ENCODE measurements around the gene KRT1. TPM values are rescaled to one million over a fixed set of nuclear protein-coding genes. Genes with fewer than 3 reads are reported as not detected.

Gene KRT1
- total and polyA plus RNA-seq, 10 of the 15 experiments (the other 5 are each of a cell fraction or from before 2014, with no cell fraction given), result not detected

DNA sequence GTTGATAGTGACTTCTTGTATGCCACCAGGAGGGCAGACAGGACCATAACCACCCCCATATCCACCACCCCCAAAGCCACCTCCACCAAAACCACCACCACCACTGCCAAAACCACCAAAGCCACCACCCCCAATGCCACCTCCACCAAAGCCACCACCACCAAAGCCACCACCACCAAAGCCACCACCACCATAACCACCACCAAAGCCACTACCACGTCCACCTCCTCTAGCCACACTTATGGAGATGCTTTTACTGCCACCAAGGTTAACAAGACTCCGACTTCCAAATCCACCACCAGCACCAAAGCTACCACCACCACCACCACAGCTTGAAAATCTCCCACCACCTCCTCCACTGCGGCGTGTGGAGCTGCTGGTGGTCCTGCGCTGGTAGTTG lies 332 bp downstream of the KRT1 start:
- H4K20me1 ChIP-seq (ENCODE audit: control insufficient read depth, insufficient read depth), result 0 out of 2 replicates have a peak, but pooled peaks cover 4% of the 10 kb centered on the region
- no peak overlapping the region for H2AFZ ChIP-seq (ENCODE audit: control insufficient read depth, low read depth, low read length)
- H3K9me3 ChIP-seq (replicated peaks; ENCODE audit: control insufficient read depth, insufficient read depth, low read length), result no peaks in the 10 kb centered on the region
- no peak overlapping the region for H3K9ac ChIP-seq (ENCODE audit: control insufficient read depth, insufficient read depth, low read length)
- no peaks in the 10 kb centered on the region for H3K36me3 ChIP-seq (ENCODE audit: control insufficient read depth in 2 of 2, insufficient read depth in 2 of 2, low read length in 1 of 2)
- BruUV-seq (replicated peaks), result no TSS peak
- ChIA-PET SMC1A (ENCODE audit: uncharacterized antibody, unreplicated experiment) (no interaction called here), CTCF (interaction anchor here (0.6 kb wide), 1 partner anchor 385 kb away, joined by 3 read pairs; no protein-coding TSS in a partner anchor), RAD21 (ENCODE audit: unreplicated experiment) (no interaction called here), POLR2A (no interaction called here)
- TF ChIP-seq IKZF1 (conservative IDR thresholded peaks at IDR 0.05) (no peak), CBFB (IDR thresholded peaks at IDR 0.05; ENCODE audit: low read depth) (no peak), POLR2AphosphoS5 (IDR thresholded peaks at IDR 0.05; ENCODE audit: low read length) (no peak), SREBF1 (IDR thresholded peaks at IDR 0.05; ENCODE audit: low read length) (no peak), HDGF (IDR thresholded peaks at IDR 0.05) (no peak), SMAD5 (IDR thresholded peaks at IDR 0.05; ENCODE audit: low read depth) (no peak), MXI1 (IDR thresholded peaks at IDR 0.05; ENCODE audit: low read depth, low read length) (no peak), TARDBP (IDR thresholded peaks at IDR 0.05; ENCODE audit: borderline replicate concordance) (no peak)
- TF ChIP-seq, protein P1, sequence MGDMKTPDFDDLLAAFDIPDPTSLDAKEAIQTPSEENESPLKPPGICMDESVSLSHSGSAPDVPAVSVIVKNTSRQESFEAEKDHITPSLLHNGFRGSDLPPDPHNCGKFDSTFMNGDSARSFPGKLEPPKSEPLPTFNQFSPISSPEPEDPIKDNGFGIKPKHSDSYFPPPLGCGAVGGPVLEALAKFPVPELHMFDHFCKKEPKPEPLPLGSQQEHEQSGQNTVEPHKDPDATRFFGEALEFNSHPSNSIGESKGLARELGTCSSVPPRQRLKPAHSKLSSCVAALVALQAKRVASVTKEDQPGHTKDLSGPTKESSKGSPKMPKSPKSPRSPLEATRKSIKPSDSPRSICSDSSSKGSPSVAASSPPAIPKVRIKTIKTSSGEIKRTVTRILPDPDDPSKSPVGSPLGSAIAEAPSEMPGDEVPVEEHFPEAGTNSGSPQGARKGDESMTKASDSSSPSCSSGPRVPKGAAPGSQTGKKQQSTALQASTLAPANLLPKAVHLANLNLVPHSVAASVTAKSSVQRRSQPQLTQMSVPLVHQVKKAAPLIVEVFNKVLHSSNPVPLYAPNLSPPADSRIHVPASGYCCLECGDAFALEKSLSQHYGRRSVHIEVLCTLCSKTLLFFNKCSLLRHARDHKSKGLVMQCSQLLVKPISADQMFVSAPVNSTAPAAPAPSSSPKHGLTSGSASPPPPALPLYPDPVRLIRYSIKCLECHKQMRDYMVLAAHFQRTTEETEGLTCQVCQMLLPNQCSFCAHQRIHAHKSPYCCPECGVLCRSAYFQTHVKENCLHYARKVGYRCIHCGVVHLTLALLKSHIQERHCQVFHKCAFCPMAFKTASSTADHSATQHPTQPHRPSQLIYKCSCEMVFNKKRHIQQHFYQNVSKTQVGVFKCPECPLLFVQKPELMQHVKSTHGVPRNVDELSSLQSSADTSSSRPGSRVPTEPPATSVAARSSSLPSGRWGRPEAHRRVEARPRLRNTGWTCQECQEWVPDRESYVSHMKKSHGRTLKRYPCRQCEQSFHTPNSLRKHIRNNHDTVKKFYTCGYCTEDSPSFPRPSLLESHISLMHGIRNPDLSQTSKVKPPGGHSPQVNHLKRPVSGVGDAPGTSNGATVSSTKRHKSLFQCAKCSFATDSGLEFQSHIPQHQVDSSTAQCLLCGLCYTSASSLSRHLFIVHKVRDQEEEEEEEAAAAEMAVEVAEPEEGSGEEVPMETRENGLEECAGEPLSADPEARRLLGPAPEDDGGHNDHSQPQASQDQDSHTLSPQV (IDR thresholded peaks at IDR 0.05), result no peak
- TF ChIP-seq, protein P2, sequence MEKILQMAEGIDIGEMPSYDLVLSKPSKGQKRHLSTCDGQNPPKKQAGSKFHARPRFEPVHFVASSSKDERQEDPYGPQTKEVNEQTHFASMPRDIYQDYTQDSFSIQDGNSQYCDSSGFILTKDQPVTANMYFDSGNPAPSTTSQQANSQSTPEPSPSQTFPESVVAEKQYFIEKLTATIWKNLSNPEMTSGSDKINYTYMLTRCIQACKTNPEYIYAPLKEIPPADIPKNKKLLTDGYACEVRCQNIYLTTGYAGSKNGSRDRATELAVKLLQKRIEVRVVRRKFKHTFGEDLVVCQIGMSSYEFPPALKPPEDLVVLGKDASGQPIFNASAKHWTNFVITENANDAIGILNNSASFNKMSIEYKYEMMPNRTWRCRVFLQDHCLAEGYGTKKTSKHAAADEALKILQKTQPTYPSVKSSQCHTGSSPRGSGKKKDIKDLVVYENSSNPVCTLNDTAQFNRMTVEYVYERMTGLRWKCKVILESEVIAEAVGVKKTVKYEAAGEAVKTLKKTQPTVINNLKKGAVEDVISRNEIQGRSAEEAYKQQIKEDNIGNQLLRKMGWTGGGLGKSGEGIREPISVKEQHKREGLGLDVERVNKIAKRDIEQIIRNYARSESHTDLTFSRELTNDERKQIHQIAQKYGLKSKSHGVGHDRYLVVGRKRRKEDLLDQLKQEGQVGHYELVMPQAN (conservative IDR thresholded peaks at IDR 0.05), result no peak
- TF ChIP-seq, protein P3, sequence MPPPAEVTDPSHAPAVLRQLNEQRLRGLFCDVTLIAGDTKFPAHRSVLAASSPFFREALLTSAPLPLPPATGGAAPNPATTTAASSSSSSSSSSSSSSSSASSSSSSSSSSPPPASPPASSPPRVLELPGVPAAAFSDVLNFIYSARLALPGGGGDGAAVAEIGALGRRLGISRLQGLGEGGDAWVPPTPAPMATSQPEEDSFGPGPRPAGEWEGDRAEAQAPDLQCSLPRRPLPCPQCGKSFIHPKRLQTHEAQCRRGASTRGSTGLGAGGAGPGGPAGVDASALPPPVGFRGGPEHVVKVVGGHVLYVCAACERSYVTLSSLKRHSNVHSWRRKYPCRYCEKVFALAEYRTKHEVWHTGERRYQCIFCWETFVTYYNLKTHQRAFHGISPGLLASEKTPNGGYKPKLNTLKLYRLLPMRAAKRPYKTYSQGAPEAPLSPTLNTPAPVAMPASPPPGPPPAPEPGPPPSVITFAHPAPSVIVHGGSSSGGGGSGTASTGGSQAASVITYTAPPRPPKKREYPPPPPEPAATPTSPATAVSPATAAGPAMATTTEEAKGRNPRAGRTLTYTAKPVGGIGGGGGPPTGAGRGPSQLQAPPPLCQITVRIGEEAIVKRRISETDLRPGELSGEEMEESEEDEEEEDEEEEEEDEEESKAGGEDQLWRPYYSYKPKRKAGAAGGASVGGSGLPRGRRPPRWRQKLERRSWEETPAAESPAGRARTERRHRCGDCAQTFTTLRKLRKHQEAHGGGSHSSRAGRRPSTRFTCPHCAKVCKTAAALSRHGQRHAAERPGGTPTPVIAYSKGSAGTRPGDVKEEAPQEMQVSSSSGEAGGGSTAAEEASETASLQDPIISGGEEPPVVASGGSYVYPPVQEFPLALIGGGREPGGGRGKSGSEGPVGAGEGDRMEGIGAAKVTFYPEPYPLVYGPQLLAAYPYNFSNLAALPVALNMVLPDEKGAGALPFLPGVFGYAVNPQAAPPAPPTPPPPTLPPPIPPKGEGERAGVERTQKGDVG (CRISPR knock-in tag; IDR thresholded peaks at IDR 0.05), result no peak
- in situ Hi-C loops (cut with MboI), result no loop called here
- 49% methylated on average over 5 of the region's 5 CpGs for WGBS (ENCODE audit: insufficient coverage, insufficient replicate concordance, low lambda C conversion rate, missing lambda C conversion rate)
- peaks cover 0 to 2% of the 10 kb centered on the region in 2 experiments; a peak in 3 of 4 replicates for H3K27me3 ChIP-seq (replicated peaks in 1 of 2; ENCODE audit: control insufficient read depth in 2 of 2, insufficient read depth in 2 of 2, low read length in 1 of 2)
- ATAC-seq, result no peak
- H3K4me3 ChIP-seq, result no peak overlapping the region
- intact Hi-C loops (cut with micrococcal nuclease; ENCODE audit: unreplicated experiment), result no loop called here
- H3K79me2 ChIP-seq (ENCODE audit: control insufficient read depth, insufficient read depth, low read length), result no peaks in the 10 kb centered on the region
- H3K27ac ChIP-seq (ENCODE audit: control insufficient read depth, insufficient read depth), result no peak overlapping the region
- no peak for FAIRE-seq
- H3K4me1 ChIP-seq (ENCODE audit: control insufficient read depth, insufficient read depth, low read length), result no peaks in the 10 kb centered on the region
- no peak for DNase-seq (ENCODE audit: low read depth, low spot score)
- no peak overlapping the region for H3K4me2 ChIP-seq (ENCODE audit: control insufficient read depth, insufficient read depth)

All from GM12878 (cell line).